GM18526 (cell line): Measurements from ENCODE around the gene TTN.

Experiments
- POLR2A ChIP-seq: IDR thresholded peaks from 3 replicates; pipeline ENCODE4 v1.6.1; 2011; ENCODE audit not compliant: insufficient read length; ENCODE audit errors: extremely low read depth

The TTN gene

DNA sequence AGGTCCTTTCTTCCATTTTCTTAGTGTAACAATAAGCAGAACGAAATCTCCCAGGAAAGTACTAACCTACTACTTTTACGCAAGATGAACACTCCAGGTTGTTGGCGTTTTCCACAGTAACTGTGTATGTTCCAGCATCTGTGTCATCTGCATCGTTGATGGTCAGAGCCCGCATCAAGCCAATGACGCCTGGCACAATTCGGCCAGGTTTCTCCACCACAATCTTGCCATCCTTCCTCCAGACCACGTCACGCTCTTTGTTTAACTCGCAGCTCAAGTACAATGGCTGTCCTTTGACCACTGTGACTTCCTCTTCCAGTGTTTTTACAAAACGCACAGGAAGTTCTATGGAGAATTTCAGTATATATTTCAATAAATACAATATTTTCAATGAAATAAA, 171.3 kb downstream of the TTN start:
- no peak for TF ChIP-seq POLR2A

DNA sequence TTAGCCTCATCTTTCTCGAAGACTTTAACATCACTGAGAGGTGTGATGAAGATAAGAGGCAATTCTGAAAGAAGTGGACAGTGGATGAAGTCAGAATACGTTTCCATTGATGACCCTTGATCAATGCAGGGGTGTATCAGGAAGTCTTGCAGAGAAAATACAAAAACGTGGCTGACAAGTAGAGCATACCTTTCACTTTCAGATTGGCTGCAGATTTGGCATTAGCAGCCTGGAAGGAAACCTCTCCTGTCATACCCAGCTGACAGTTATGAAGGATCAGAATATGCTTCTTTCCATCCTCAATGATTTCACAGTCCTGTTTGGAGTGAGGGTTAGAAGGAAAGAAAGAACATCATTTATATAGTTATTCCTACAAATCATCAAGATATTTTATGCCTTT, 174.5 kb downstream of the TTN start:
- TF ChIP-seq POLR2A, result no peak

DNA sequence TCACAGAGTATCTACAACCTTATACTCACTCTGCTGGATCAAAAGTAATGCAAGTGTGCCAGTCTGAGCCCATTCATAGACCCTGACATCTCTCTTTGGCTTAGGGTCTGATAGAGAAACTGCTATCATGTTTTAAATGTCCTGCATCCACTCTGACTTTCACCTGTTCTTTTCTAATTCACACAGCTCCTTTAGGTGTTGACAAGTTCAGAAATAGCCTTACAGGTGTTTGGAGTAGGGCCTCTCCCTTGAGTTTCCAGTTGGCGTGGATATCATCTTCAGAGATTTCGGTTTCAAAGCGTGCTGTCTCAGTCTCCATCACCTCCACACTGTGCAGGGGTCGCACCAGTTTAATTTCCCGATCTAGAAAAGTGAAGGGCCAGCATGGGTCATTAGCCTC, 176.6 kb downstream of the TTN start:
- no peak for TF ChIP-seq POLR2A

DNA sequence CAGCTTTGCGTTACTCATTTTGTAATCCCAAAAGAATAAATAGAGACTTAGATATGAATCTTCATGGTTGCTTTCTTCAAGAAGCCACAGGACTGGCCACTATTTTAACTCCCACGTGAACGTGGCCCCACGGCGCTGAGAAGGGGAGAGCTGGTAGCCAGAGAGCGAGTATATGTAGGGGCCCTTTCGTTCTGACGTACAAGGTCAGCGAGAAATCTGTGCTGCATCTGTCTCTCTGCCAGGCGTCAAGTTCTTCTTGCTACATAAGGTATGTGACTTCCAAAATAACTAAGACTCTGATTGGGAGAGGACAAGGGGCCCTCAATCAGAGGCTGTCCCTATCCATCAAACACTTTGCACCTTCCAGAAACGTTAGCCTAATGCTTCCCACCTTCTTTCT, 177.8 kb downstream of the TTN start:
- no peak for TF ChIP-seq POLR2A

DNA sequence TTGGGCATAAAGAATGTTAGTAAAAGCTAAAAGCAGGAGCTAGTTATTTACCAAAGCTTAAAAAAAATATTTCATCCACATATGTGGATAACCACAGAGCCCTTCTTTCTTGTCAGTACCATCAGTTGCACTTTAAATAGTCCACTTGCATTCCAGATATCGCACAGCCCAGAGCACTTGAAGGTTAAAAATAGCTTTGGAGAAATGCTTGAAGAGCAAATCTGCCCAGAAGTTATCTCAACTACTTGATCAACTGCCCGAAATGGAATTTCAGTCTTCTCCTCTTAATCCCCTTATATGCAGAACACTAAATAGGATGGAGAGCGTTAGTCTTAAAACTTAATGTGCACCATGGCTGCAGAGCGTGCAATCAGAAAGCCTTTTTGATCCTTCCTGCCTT, 178.6 kb downstream of the TTN start:
- no peak for TF ChIP-seq POLR2A

DNA sequence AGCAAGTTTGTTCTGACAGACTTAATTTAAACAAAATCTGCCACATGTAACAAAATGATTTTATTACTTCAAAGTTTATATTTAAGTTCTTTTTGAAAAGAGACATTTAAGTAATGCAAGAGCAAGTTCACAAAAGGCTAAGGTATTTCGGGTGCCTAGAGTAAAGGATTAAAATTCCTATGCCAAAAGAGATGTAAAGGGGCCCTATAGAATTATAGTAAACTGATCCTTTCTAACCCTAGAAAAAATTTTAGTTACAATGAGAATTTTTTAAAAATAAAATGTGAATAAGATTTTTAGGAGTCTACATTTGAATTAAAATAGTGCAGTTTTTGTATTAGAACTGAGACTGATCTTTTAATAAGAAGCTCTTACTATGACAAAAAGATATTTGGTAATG, 179.8 kb downstream of the TTN start:
- no peak for TF ChIP-seq POLR2A

DNA sequence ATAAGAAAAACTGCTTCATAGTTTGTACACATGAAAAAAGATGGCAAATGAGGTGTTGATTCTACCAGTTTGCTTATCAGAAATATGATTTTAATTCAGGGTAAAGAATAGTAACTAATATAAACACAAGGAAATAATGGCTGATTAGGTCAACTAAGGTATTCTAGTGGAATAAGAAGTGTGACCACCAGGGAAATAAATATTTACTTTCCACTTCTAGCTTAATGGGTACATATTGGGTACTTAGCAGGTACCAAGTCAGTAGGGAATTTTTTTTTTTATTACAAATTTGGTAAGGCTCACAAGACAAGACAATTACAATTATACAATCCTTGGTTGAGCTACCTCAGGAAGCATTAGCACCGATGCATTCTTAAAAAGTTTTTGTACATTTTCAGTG, 191.3 kb downstream of the TTN start:
- TF ChIP-seq POLR2A, result no peak

DNA sequence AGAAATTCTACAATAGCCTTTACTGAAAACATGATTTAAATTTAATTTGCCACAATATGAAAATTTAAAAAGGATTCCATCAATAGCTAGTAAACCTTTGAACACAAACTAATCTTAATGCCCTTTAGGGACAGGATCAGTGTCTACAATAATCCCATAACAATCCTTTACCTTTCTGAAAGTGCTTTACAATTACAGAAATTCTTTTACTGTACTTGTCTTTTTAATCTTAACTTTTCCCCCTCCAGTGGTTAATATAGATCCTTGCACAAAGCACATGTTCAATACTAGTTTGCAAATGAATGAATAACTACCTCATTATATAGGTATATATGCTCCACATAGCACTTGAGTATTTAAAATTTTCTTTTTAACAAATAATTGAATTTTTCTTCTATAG, 204.3 kb downstream of the TTN start:
- TF ChIP-seq POLR2A, result no peak

DNA sequence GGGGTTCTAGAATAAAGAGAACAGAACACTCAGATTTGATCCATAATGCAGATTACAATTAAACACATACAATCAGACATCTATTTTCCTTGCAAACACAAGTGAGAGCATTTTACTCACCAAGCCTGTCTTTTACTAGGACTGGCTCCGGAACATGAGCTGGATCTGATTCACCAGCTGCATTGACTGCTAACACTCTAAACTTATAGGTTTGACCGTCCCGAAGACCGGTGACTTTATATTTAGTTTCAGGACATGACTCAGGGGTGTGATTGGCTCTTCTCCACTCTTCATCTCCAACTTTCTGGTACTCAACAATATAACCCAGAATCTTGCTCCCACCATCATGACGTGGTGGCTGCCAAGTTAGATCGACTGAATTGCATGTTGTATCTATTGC, 214.6 kb downstream of the TTN start:
- no peak for TF ChIP-seq POLR2A

DNA sequence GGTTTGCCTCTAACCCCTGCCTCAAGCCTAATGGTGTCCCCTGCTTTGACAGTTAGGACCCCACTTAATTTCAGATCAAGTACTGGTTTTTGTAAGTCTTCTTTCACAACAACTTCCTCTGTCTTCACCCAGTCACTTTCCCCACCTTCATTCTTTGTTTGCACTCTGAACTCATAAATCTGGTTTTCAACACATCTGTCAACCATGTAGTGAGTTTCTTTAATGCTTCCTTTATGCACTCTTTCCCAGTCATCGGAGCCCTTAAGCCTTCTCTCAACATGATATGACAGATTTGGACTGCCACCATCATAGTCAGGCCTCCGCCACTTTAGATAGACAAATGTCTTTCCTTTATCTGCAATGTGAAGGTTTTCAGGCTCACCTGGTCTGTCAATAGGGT, 217.9 kb downstream of the TTN start:
- no peak for TF ChIP-seq POLR2A

DNA sequence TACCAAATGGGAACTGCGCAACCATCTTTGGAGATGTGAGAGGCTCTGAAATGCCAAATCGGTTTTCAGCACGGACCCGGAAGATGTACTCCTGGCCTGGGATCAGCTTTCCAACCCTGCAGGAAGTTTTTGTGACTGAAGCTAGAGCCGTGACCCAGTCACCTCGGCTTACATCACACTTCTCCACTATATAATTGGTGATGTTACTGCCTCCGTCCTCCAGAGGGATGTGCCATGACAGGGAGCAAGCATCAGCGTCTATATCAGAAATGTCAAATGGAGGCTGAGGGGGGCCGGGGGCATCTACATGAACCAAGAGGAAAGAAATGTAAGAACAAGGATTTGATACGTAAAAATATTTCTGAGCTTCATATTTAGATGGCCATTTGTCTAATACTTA, 222.6 kb downstream of the TTN start:
- TF ChIP-seq POLR2A, result no peak

DNA sequence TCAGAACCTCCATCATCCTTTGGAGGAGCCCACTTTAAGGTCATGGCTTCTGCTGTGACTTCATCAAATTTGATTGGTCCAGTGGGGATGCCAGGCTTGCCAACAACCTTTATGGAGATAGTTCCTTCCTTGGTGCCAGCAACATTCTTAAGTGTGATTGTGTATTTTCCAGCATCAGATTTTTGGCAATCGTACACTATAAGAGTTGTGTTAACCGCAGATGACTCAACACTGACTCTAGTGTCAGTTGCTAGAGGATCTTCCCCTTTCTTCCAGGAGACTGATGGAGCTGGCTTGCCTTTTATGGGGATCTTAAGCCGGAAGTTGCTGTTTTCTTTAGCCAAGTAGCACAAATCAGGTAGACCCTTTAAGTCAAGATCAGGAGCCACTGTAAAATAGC, 228.2 kb downstream of the TTN start:
- TF ChIP-seq POLR2A, result no peak

DNA sequence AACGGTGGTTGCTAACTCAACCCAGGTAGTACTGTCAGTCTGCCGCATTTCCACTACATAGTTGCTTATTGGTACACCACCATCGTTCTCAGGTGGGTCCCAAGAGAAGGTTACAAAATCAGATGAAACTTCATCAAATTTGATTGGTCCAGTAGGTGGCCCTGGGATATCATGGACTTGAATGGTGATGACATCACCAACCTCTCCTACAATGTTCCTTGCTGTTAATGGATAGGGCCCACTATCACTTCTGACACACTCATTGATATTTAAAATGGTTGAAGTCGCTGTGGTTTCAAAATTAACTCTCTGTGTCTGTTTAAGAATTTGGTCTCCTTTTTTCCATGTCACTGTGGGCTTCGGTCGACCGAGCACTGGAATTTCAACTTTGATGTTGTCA, 232.4 kb downstream of the TTN start:
- no peak for TF ChIP-seq POLR2A

DNA sequence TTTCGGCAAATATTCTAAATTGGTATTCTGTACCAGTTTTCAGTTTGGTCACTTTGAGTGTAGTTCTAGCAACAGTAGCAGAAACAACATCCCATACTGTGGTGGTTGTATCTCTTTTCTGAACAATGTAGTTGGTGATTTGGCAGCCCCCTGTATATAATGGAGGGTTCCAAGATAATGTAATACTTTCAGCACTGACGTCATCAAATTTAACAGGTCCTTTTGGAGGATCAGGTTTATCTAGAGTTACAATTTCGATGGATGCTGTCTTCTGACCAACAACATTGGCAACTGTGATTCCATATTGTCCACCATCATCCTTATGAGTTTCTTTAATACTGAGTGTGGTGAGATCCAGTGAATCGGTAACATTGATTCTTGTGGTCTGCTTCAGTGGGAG, 239.0 kb downstream of the TTN start:
- no peak for TF ChIP-seq POLR2A

DNA sequence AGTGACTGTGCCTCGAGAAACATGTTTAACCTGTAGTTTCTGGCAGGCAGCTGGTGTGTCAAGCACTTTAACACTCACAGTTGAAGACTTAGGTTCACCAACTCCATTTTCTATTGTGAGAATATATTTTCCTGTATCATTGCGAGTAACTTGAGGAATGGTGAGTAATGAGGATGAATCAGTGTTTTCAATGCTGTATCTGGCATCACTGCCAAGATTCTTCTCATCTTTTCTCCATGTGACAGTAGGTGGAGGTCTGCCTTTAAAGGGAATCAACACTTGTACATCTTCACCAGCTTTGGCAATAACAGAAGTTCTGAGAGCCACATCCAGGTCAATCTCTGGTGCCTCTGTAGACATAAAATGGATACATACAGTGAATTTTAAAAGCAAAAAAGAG, 254.2 kb downstream of the TTN start:
- no peak for TF ChIP-seq POLR2A

DNA sequence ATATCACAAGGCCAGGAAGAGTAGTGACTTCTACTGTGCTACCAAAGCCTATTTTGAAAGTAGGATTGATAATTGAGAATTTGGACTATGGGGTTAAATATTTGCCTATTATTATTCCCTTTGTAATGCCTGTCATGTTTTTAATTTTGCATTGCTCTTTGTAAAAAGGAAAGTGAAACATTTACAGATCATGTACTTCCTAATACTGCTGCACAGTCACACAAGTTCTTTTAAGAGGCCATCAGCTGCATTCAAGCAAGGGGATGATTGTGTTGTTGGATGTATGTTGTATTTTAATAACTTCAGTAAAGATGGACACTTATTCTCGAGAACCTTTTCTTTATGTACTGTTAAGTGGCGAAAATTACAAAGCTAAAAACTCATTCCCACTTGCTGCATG, 256.9 kb downstream of the TTN start:
- no peak for TF ChIP-seq POLR2A

DNA sequence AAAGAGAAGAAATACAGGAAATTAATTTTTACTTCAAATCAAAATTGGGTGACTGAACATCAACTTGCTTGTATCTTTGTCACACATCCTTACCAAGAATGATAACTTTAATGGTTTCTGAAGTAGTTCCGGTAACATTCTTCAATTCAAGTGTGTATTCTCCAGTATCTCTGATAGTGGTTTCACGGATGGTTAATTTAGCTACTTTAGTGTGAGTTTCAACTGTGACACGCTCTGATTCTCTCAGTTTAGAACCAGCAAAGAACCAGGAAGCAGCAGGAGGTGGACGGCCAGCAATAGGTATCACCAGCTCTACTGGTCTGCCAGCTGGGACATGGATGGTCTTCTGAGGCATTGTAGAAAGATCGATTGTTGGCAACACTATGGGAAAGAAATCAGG, 264.7 kb downstream of the TTN start:
- TF ChIP-seq POLR2A, result no peak

DNA sequence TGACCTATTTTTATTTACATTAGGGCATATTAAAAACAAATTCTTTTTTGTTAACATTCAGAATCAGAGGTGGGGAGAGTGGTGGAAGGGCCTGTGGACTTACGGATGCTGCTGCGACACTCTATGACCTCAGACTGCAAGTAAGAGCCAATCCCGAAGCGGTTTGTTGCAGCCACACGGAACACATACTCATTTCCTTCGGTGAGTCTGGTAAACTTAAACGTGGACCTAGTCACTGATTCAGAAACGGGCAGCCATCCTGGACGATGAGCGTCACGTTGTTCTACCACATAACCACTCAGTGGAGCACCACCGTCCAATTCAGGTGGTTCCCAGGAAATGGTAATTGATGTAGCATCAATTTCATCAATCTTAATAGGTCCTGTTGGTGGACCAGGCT, 265.1 kb downstream of the TTN start:
- no peak for TF ChIP-seq POLR2A
